ENCODE results near the gene USP5.

The USP5 gene

GRCh38 chr12:6819106-6820030 is 32.6 kb upstream of the USP5 start:
- H3K9me3 ChIP-seq (ENCODE audit: insufficient read depth, low read depth, low read length), result no peaks in the 10 kb centered on the region
- no peak overlapping the region for H3K27ac ChIP-seq (ENCODE audit: low read depth, low read length)
- peaks cover 44% of the 10 kb centered on the region for H3K4me1 ChIP-seq (ENCODE audit: insufficient read depth, low read length)
- 71% methylated on average over 13 of the region's 13 CpGs for WGBS
- H3K36me3 ChIP-seq (ENCODE audit: insufficient read depth, low read length), result no peaks in the 10 kb centered on the region
- H3K4me3 ChIP-seq (ENCODE audit: low read length), result no peak overlapping the region
- H3K27me3 ChIP-seq (ENCODE audit: insufficient read depth, low read length), result peaks cover 29% of the 10 kb centered on the region
- no peak overlapping the region for H3K9ac ChIP-seq (ENCODE audit: low read depth, low read length)

DNA sequence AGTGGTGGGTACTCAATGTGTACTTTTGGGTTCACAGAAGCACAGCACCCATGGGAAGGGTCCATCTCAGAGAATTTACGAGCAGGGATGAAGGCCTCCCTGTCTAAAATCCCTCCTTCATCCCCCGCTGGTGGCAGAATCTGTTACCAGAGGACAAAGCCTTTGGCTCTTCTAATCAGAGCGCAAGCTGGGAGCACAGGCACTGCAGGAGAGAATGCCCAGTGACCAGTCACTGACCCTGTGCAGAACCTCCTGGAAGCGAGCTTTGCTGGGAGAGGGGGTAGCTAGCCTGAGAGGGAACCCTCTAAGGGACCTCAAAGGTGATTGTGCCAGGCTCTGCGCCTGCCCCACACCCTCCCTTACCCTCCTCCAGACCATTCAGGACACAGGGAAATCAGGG is 31.8 kb upstream of the USP5 start:
- Histone ChIP-seq H3K9ac (ENCODE audit: low read depth, low read length) (no peak overlapping the region), H3K4me3 (ENCODE audit: low read length) (no peak overlapping the region; the same call in 1 of the 2 replicates), H3K27me3 (ENCODE audit: insufficient read depth, low read length) (peaks cover 35% of the 10 kb centered on the region), H3K9me3 (ENCODE audit: insufficient read depth, low read depth, low read length) (no peaks in the 10 kb centered on the region), H3K36me3 (ENCODE audit: insufficient read depth, low read length) (no peaks in the 10 kb centered on the region), H3K4me1 (ENCODE audit: insufficient read depth, low read length) (peaks cover 44% of the 10 kb centered on the region), H3K27ac (ENCODE audit: low read depth, low read length) (no peak overlapping the region)
- WGBS, result 68% methylated on average over 5 of the region's 5 CpGs

- Histone ChIP-seq H3K27me3 (ENCODE audit: insufficient read depth, low read length) (peaks cover 35% of the 10 kb centered on the region), H3K9ac (ENCODE audit: low read depth, low read length) (peak within 1 kb of the TSS; percentile 18)
- WGBS, result under 1% methylated on average over 25 of the region's 28 CpGs
Measured at GRCh38 chr12:6821591-6822425, 30.1 kb upstream of the USP5 start, which contains the start of gene GPR162. Gene GPR162 (plus strand): TSS chr12:6821821. CDS start chr12:6823899, 2,078 bp downstream.

GRCh38 chr12:6822426-6823135 is 29.4 kb upstream of the USP5 start:
- Histone ChIP-seq H3K9me3 (ENCODE audit: insufficient read depth, low read depth, low read length) (no peaks in the 10 kb centered on the region), H3K27ac (ENCODE audit: low read depth, low read length) (no peak overlapping the region), H3K4me1 (ENCODE audit: insufficient read depth, low read length) (peaks cover 48% of the 10 kb centered on the region), H3K9ac (ENCODE audit: low read depth, low read length) (no peak overlapping the region), H3K36me3 (ENCODE audit: insufficient read depth, low read length) (no peaks in the 10 kb centered on the region), H3K4me3 (ENCODE audit: low read length) (peak overlapping the region; percentile 66), H3K27me3 (ENCODE audit: insufficient read depth, low read length) (peaks cover 35% of the 10 kb centered on the region)
- 36% methylated on average over 6 of the region's 7 CpGs for WGBS

More at GRCh38 chr12:6821591-6822425, 30.1 kb upstream of the USP5 start, which contains the start of gene GPR162:
- Histone ChIP-seq H3K27ac (ENCODE audit: low read depth, low read length) (no peak within 1 kb of the TSS), H3K36me3 (ENCODE audit: insufficient read depth, low read length) (no peaks in the 10 kb centered on the region), H3K9me3 (ENCODE audit: insufficient read depth, low read depth, low read length) (no peaks in the 10 kb centered on the region), H3K4me1 (ENCODE audit: insufficient read depth, low read length) (peaks cover 44% of the 10 kb centered on the region), H3K4me3 (ENCODE audit: low read length) (peak within 1 kb of the TSS; percentile 66)

DNA sequence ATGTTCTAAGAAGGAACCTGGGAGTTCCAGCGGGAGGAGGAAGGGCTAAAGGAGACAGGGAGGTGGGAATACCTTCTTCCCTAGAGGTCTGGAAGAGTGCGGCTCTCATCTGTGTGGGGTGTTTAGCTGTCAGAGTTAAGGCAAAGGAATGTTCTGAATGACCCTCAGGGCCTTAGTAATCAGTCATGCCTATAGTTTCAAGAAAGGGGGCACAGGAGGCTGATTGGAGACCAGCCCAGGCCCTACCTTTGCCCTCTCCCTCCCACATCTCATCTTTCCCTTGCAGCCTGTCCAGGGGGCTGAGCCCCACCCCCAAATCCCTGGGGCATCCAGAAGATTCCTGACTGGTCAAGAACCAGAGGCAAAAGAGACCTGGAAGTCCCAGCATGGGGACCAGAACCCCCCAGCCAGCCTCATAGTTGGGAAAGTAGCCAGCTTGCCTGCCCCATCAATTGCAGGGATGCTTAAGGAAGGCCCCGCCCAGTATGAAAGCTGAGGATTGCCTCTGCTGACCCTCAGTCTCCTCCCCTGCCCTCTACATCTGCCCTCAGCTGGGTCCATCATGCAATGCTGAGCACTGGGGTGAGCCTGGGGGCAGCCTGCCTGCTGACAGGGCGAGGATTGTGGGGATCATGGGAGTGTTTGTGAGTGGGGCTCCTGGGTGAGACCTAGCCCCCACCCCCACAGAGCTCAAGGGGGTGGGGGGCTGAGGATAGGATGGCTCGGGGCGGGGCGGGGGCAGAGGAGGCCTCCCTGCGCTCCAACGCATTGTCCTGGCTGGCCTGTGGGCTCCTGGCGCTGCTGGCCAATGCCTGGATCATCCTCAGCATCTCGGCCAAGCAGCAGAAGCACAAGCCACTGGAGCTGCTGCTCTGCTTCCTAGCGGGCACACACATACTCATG is 28.5 kb upstream of the USP5 start:
- Histone ChIP-seq H3K9me3 (ENCODE audit: insufficient read depth, low read depth, low read length) (no peaks in the 10 kb centered on the region), H3K4me1 (ENCODE audit: insufficient read depth, low read length) (peaks cover 47% of the 10 kb centered on the region), H3K27me3 (ENCODE audit: insufficient read depth, low read length) (peaks cover 35% of the 10 kb centered on the region), H3K9ac (ENCODE audit: low read depth, low read length) (no peak overlapping the region), H3K4me3 (ENCODE audit: low read length) (no peak overlapping the region), H3K36me3 (ENCODE audit: insufficient read depth, low read length) (no peaks in the 10 kb centered on the region), H3K27ac (ENCODE audit: low read depth, low read length) (no peak overlapping the region)
- WGBS, result 65% methylated on average over 11 of the region's 12 CpGs

- WGBS, result 90% methylated on average over 37 of the region's 37 CpGs
- no peak overlapping the region for H3K4me3 ChIP-seq (ENCODE audit: low read length)
- H3K9me3 ChIP-seq (ENCODE audit: insufficient read depth, low read depth, low read length), result no peaks in the 10 kb centered on the region
- no peaks in the 10 kb centered on the region for H3K36me3 ChIP-seq (ENCODE audit: insufficient read depth, low read length)
- H3K27ac ChIP-seq (ENCODE audit: low read depth, low read length), result no peak overlapping the region
- peaks cover 35% of the 10 kb centered on the region for H3K27me3 ChIP-seq (ENCODE audit: insufficient read depth, low read length)
- peaks cover 41% of the 10 kb centered on the region for H3K4me1 ChIP-seq (ENCODE audit: insufficient read depth, low read length)
- H3K9ac ChIP-seq (ENCODE audit: low read depth, low read length), result no peak overlapping the region
Measured at GRCh38 chr12:6824085-6824775, 27.7 kb upstream of the USP5 start.

DNA sequence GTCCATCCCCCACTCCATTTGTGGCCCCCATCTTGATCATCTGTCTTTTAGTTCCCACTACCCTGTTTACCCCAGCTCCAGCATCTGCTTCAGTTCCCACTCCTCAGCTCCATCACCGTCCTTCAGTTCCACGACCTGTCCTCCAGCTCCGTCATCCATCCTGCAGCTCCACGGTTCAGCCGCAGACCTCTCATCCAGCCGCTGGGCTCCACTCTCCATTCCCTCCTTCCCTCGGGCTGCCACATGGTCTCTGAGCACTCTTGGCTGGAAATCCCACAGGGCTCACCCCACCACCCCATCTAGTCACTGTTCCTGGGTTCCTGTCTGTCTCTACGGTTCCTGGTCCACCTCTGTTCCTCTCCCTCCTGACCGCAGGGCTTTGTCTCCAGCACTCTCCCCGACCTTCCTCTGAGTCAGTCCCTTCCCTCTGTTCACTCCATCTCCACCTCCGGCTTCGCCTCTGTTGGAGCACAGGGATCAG is 27.0 kb upstream of the USP5 start:
- H3K4me3 ChIP-seq (ENCODE audit: low read length), result peak overlapping the region; percentile 42
- H3K27me3 ChIP-seq (ENCODE audit: insufficient read depth, low read length), result peaks cover 29% of the 10 kb centered on the region
- peaks cover 38% of the 10 kb centered on the region for H3K4me1 ChIP-seq (ENCODE audit: insufficient read depth, low read length)
- peaks cover 2% of the 10 kb centered on the region; the same call in 1 of the 2 replicates for H3K36me3 ChIP-seq (ENCODE audit: insufficient read depth, low read length)
- no peak overlapping the region for H3K9ac ChIP-seq (ENCODE audit: low read depth, low read length)
- 27% methylated on average over 12 of the region's 12 CpGs for WGBS
- H3K27ac ChIP-seq (ENCODE audit: low read depth, low read length), result no peak overlapping the region
- no peaks in the 10 kb centered on the region for H3K9me3 ChIP-seq (ENCODE audit: insufficient read depth, low read depth, low read length)

DNA sequence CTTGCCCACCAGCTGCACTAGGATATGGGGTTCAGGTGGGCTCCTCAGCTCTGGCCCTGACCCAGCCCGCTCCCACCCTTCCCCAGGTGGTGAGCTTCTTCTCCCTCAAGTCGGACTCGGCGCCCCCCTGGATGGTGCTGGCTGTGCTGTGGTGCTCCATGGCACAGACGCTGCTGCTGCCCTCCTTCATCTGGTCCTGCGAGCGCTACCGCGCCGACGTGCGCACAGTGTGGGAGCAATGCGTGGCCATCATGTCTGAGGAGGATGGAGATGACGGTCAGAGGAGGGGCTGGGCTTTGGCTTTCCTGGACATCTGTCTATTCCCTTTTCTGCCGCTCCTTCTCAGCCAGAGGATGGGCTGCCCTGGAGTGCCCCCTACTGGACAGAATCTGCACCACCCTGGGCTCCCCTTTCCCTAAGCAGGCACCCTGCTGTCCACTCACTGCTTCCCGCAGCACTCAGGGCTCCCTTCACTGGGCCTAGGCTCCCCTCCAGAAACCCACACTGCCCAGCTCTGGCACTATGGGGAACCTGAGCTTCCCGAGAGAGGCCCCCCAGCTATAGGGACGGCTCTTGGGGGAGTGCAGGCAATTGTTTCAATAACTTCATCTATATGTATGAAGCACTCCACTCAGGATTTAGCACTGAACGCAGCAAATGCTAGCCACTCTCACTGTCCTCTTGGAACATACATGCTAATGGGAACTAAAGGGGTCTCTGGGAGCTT is 26.4 kb upstream of the USP5 start:
- 6% methylated on average over 18 of the region's 19 CpGs for WGBS
- H3K9ac ChIP-seq (ENCODE audit: low read depth, low read length), result no peak overlapping the region

GRCh38 chr12:6826125-6826733 is 25.7 kb upstream of the USP5 start:
- Histone ChIP-seq H3K4me1 (ENCODE audit: insufficient read depth, low read length) (peaks cover 28% of the 10 kb centered on the region), H3K27me3 (ENCODE audit: insufficient read depth, low read length) (peaks cover 26% of the 10 kb centered on the region), H3K9me3 (ENCODE audit: insufficient read depth, low read depth, low read length) (no peaks in the 10 kb centered on the region), H3K4me3 (ENCODE audit: low read length) (no peak overlapping the region), H3K9ac (ENCODE audit: low read depth, low read length) (no peak overlapping the region), H3K36me3 (ENCODE audit: insufficient read depth, low read length) (peaks cover 15% of the 10 kb centered on the region), H3K27ac (ENCODE audit: low read depth, low read length) (no peak overlapping the region)
- WGBS, result 63% methylated on average over 17 of the region's 17 CpGs

More for the DNA sequence above, 26.4 kb upstream of the USP5 start:
- H3K27ac ChIP-seq (ENCODE audit: low read depth, low read length), result no peak overlapping the region
- peaks cover 26% of the 10 kb centered on the region for H3K27me3 ChIP-seq (ENCODE audit: insufficient read depth, low read length)
- H3K36me3 ChIP-seq (ENCODE audit: insufficient read depth, low read length), result peaks cover 8% of the 10 kb centered on the region
- H3K4me1 ChIP-seq (ENCODE audit: insufficient read depth, low read length), result peaks cover 35% of the 10 kb centered on the region
- H3K9me3 ChIP-seq (ENCODE audit: insufficient read depth, low read depth, low read length), result no peaks in the 10 kb centered on the region
- peak overlapping the region; percentile 42 for H3K4me3 ChIP-seq (ENCODE audit: low read length)

Measured in HUES64 (cell line).